ENCODE results near the gene OR13C4.

GRCh38 chr9:104506565-104506964 is 20.4 kb downstream of the OR13C4 start:
- no peak for TF ChIP-seq EZH2 (IDR thresholded peaks at IDR 0.05; ENCODE audit: low read length, unreplicated experiment)
- TF ChIP-seq CTCF (conservative IDR thresholded peaks at IDR 0.05; ENCODE audit: low read depth, low read length), result no peak
